T-helper 9 cell (primary cell): ENCODE data around the gene DOK4.
"Not testable (repeated sequence)": the region's sequence is repeated elsewhere in the genome, so short reads cannot be mapped to it uniquely, and the experiment has no call there.

Experiments used
- DNase-seq: peaks from one replicate; pipeline ENCODE4 v3.0.0-alpha.2; 2020

DOK4 gene

DNA sequence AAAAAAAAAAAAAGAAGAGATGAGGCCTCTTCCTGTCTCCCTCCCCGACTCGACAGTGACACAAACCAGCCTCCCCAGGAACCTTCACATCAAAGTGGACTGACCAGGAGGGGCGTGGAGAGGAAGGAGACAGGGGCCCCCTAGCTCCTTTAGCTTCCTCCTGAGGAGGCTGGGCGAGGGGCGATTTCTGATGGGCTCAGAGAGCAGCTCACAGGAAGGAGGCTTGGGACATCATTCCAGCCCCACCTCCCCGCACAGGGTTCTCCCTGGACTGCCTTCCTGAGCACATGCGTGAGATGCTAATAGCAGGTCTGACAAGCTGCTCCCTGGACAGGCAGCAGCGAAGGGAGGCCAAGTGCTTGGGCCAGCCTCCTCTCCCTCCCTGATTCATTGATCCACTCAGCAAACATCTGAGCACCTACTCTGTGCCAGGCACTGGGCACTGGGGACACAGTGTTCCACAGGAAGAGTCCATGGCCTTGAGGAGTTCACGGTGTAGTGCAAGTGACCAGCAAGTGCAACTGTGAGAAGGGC, 14.4 kb upstream of the DOK4 start:
- DNase-seq = no peak

DNA sequence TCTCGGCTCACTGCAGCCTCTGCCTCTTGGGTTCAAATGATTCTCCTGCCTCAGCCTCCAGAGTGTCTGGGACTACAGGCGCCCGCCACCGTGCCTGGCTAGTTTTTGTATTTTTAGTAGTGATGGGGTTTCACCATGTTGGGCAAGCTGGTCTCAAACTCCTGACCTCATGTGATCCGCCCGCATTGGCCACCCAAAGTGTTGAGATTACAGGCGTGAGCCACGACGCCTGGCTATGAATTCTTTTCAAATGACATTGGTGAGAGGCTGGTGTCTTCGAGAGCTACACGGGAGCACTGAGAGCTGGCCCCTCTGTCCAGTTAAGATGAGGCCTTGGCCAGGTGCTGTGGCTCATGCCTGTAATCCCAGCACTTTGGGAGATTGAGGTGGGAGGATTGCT, 13.6 kb upstream of the DOK4 start:
- not testable (repeated sequence) for DNase-seq

DNA sequence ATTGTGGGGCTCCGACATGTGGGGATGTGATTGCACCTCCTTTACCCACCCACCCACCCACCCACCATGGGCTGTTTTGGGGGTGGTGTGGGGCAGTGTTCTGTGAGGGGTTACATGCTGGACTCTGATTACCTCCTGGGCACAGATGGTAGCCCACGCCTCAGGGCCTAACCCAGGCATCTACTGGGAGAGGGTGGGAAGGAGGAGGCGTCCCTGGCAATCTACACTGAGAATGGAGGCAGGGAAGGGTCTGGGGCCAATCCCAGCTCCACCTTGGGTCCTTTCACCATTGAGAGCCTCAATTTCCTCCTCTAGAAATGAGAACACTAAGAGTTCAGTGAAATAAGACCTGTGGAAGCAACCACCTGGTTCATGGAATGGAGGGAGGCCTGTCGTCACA, 11.7 kb upstream of the DOK4 start:
- DNase-seq = no peak

DNA sequence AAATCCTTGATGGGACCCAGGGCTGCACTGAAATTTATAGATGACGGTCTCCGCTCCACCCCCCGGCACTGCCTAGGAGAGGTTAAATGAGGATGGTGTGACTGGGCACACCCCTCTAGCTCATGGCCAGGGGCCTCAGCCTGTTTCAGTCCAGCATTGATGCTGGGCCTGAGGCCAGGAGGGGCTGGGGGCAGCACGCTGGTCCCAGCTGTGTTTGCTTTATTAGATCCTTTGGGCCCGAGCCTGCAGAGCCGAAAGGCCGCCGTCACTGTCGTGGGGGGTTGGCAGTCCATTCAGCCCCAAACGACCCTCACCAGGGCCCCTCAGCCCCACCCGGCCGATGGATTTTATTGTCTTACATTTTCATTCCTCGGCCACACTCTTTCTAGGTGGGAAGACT, 10.8 kb upstream of the DOK4 start:
- no peak for DNase-seq

DNA sequence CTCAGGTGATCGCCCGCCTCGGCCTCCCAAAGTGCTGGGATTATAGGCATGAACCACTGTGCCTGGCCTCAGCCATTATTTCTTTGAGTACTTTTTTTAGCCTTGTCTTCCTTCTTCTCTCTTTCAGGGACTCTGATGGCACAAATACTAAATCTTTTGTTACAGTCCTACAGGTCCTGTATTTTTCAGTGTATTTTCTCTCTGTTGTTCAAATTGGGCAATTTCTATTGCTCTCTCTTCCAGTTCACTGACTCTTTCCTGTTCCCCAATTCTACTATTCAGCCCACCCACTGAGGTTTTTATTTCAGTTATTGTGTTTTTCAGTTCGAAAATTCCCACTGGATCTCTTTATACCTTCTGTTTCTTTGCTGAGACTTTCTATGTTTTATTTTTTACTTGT, 7.5 kb upstream of the DOK4 start:
- DNase-seq = no peak

DNA sequence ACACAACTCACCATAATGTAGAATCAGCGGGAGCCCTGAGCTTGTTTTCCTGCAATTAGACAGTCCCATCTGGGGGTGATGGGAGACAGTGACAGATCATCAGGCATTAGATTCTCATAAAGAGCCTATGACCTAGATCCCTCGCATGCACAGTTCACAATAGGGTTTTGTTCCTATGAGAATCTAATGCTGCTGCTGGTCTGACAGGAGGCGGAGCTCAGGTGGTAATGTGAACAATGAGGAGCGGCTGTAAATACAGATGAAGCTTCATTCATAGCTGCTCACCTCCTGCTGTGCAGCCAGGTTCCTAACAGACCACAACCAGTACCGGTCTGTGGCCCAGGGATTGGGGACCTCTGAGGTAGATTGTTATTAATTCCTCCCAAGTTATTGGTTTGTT, 2.9 kb upstream of the DOK4 start:
- no peak for DNase-seq

DNA sequence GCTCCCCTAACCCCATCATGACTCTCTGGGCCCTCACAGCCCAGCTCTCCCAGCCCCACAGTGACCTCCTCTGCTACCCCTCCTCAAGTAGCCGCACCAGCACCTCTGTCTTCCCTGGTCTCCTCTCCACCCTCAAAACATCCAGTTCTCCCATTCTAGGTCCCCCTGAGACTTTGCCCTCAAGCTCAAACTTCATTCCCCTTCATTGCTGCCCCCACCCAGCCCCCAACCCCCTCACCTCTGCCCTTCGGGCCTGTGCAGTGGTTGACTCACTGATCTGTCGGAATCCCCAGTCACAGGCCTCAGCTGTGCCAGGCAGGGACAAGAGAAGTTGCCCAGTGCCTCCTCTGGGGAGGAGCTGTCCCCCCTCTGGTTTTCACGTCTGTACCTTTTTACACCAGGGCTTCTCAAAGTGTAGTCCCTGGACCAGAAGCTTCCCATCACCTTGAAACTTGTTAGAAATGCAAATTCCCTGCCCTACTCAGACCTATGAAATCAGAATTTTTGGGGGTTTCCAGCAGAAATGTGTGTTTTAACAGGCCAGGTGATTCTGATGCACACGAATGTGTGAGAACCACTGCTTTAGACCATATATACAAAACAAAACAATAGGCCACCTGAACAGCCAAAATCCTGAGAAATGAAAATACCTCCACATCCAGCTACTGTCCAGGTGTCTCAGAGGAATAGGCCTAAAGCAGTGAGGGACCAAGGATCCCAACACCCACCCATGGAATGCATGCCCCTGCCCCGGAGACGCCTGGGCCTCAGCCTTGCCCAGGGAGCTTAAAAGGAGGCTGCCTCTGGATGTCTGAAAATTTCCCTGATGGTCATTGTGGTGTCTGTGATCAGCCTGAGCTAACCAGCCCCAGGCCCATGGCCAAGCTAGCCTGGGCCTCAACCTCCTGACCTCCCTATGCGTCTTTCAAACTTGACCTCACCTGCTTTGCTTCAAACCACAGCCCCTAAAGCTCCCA, 853 bp upstream of the DOK4 start:
- no peak for DNase-seq

DNA sequence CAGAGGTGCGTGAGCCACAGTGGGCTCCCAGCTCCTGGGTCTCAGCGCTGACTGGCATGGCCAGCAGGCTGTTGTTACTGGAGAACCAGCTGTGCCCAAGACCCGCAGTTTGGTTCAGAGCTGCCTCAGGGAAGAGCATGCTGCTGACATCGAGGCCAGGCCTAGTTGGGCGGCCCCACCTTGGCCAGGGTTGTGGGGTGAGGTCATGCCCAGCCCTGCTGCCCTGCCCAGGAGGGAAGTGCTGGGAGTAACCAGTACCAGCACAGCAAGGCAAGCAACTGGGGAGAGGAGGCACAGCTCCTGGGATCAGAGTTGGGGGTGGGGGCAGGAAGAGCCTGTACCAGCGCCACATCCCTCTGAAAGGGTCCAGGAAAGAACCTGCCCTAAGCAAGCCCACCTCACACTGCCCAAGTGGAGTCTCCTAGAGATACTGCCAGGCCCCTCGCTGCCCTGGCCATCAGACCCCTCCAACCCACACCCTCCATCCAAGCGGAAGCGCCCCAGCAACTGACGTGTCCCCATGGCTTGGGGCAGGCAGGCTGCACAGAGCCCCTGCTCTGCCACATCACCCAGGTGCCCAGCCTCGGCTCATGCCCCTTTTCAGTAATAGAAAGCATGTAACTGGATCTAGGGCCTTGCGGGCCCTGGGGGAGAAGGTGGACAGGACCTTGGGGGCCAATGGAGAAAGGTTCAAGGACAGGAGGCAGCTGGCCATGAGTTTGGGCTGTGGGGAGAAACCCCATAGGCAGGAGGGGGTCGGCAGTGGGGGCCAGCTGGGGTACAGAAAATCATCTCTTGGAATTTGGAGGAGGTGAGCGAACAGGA, 990 bp downstream of the DOK4 start:
- no peak for DNase-seq

DNA sequence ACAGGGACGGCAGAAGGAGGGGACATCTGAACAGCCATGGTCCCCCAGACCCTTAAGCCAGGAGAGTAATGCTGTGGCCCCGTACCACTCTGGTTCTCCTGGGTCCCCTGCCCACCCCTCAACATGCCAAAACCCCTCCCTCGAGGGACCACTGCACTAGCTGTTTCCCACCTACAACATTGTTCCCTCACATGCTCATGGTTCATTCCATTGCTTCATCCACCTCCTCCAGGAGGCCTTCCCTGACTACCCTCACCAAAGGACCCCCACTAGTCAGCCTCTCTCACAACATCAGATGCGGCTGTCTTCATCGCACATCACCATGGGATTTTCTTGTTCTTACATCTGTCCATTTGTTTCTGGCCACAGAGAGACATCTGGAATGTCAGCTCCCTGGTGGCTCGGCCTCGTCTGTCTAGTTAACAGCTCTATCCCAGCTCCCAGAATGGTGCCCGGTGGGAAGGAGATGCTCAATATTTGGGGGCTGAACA, 1.7 kb downstream of the DOK4 start:
- DNase-seq = no peak

DNA sequence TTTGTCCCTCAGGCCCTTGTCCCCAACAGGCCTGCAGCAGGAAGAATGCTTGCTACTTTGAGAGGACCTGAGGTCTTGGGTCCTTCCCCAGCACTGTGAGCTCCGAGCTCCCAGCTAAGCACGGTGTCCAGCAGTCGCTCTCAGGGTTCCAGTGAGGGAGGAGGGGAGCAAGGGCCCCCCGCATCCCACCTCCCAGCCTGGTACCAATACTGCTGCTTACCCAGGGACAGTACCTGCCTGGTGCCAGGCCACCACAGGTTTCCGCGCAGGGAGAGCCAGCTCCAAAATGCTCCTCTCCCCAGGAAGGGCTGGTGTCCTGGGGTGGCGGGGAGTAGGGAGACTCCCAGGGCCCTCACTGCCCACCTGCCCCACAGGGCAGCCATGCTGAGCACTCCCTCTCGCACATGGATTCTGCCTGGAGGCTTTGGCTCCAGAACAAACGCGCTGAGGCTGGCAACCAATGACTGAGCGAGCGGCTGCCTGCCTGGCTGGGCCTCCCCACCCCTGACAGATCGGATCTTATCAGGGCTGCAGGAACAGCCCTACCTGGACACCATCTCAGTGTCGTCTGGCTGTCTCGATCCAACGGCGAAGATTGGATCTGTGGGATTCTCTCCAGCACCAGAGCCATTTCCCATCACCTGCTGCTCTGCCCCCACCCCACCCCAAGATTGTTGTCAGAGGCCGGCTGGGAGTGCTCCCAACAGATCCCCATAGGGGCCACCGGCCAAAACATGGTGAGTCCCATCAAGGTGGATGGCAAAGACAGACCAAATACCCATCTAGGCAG, 2.4 kb downstream of the DOK4 start:
- DNase-seq = no peak

DNA sequence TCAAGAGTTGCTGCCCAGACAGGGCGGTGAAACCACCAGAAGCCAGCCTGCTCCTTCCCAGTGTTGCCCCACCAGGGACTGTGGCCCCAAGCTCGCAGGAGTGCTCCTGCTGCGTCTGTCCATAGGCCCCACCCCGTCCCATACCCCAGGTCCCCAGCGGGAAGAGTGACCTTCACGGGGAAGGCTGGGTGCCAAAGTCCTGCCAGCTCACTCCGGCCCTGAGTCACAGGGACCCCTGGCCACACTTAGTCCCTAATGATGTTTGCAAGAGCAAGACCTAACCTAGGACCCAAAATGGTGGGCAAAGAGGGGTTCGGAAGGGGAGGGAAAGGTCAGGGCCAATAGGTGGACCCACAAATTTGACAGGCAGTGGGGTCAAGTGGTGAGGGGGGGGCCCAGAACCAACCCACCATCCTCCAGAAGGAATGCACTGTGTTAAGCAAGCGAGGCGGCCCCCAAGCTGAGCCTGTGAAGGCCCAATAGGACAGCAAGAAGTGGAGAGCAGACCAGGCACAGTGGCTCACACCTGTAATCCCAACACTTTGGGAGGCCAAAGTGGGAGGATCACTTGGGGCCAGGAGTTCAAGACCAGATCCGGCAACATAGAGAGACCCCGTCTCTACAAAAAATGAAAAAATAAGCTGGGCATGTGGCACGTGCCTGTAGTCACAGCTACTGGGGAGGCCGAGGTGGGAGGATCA, 3.3 kb downstream of the DOK4 start:
- DNase-seq = no peak

DNA sequence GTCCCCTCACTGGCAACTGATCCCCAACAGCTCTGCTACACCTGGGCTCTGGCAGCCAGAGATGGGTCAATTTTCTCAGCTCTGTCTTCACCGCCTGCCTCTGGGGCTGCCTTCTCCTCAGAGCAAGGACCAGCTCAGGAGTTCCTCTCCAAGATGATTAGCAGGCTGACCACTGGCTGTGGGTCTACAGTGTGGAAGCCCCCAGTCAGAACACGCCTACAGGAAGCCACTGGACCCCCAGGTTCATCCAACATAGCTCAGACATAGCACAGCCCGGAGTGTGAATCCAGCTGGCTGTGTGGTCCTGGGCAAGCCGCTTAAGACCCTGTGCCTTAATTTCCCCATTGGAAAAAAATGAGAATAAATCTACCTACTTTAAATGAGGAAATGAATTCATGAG, 4.9 kb downstream of the DOK4 start:
- DNase-seq = no peak

DNA sequence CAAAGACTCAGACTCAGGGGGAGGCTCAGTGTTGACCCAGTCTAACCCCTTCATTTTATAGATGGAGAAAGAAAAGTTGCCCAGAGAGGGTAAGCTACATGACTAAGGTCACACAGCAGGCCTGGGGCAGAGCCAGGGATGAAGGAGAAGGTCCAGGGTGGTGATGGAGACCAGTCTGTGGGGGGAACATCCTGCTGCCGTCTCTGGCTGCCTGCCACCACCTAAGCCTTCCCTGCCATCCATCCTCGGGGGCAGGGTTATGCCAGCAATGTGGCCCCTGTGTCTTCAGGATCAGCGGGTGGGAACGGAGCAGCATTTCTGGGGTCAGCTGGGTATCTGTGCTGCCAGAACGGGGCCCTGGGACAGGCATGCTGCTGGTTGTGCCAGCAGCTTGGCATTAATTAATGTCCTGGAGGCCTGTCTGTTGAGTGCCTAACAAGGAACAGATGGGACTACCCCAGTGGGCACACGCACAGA, 5.5 kb downstream of the DOK4 start:
- no peak for DNase-seq

DNA sequence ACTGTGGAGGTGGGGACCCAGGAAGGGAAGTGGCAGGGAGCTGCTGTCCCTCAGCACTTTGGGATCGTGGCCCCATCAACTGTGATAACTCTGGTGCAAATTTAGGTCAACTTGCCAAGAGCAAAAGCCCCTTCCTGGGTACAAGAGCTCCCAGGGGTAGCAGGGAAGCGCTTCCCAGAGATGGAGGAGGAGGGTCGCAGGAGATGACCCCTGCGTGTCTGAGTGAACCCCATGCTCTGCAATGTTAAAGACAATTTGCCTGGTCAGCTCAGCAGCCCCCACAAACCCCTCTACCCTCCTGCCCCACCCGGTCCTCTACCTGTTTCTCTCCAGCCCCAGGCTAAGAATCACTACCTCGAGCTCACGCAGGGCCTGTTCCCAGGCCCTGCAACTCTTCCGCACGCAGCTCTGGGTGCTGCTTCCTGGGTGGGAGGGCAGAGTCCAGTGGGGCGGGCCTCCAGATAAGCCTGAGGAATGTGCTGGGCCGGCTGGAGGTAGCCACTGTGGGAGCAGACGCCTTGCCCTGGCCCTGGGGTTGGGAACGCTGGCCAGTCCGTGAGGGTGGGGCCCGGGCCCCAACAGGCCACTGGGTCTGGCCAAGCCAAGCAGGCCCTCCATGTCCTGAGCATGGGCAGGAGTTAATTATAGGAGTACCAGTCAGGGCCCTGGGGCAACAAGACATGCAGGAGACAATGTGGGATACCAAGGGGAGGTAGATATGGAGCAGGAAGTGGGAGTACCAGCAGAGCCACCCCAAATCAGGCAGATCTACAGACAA, 6.1 kb downstream of the DOK4 start:
- DNase-seq = no peak

DNA sequence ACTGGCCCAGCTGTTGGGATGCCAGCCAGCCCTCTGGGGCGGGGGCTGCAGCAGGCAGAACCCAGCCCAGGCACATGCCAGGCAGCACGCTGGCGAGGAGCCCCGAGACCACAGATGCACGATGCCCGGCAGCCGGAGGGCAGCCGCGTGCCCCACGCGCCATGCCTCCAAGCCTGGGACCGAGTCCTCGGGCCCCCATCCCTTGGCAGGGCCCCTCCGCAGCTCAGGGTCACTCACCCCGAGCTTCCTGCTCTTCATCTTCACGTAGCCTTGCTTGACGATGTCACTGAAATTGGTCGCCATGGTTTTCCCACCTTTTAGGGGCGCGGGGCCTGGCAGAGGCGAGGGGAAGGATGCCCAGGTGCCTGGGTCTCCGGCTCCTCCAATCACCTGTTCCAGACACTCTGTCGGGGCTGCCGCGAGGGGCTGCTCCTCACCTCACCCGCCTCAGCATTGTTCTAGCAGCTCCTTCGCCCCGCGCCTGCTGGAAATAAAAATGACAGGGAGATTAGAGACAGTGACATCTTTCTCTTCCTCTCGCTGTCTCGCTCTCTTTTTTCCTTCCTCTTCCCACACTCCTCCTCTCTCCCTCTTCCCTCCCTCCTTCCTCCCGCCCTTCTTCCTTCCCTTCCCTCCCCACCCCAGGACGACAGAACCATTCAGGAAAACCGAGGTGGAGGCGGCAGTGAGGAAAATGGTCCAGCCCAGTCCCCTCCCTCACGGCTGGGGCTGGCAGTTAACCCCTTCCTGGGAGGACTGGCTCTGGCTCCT, 6.9 kb downstream of the DOK4 start:
- DNase-seq = no peak

DNA sequence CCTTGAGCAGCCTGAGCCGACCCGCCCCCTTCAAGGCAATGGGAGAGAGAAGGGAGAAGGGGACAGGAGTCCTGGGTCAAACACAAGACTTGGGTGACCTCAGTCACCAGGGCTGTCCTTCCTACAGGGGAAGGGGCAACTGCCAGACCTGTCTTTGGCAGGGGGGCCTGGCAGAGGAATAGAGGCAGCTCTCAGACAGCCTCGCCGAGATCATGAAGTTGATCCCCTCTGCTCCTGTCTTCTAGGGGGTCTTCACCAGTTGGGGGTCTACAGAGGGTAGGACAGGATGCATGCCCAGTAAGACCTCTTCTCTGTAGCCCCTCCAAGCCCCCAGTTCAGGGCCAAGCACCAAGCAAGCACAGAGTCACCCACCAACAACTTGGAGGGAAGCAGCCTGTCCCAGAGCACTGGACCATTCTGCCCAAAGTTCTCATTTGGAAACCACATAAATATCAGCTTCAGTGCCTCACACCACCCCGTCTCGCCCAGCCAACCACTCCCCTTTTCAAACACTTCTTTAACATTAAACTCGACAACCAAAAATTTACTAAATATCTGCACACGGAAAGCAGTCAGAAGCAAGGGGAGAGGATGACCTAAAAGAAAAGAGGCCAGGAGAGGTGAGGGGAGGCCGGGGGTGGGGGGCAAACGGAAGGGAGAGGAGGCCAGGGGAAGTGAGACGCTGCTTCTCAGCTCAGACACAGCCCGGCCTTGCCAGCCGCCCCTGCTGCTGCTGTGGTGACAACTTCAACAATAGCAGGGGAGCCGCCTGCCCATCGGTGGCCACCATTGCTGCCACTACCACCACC, 7.7 kb downstream of the DOK4 start:
- DNase-seq = no peak

DNA sequence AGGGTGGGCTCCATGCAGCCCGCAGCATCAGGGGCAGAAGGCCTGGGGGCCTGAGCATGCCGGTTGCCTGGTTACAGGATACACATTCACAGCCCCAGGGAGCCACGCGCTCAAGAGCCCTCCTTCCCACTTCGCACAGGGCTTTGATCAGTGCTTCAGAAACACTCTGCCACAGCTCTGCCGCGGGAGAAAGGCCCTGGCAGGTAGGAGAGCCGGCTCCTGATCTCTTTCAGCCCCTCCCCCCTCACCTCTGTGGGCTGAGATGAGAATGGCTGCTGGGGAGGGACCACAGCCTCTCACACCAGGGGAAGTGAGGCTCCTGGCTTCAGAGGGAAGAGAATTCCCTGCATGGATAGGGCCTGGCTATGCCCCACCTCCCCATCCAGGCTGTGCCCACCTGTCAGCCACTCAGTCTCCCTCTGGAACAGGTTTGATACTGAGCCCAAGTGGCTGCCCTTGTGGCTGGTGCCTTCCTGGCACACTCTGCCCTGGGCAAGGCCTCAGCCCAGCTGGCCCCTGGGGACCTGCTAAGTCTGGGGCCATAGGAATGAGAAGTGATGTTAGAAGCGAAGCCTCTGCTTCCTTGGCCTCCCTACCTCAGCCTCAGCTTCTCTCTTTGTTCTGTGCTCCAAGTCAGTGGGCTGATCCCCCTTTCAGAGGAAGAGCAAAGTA, 8.6 kb downstream of the DOK4 start:
- DNase-seq = no peak

DNA sequence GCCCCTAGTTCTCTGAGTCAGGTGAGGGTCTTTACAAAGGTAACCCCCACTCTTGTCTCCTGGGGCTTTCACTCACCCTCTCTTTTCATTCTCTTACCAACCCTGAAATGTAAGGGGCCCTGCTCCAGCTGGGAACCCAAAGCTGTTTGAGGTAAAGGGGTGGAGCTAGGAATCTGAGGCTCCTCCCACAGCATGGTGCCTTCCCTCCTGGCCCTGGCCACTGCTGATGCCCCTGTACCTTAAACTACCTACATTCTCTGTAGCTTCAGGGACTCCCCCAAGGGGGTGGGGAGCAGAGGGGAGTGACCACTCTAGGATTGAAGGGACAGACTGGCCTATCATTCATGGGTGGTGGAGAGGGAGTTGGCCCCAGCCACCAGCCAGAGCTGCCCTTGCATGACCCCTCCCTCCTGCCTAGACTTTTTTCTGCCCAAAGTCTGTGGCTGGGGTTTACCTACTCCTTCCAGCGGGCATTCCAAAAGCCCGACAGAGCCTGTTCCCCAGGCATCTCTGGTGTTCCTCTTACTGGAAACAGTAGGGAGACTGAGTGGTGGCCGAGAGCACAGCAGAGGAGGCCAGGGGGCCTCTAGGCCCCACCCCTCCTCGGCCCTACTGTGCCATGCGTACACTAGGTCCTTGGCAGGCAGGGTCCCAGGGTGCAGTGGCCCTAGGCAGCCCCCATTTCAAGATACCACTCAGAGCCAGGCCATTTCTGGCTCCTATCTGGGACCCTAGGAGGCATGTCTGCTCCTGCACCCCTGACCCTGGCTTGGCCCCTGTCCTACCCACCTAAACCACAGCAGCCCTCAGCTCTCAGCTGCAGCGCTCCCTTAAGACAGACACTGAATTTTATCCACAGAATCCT, 9.5 kb downstream of the DOK4 start:
- DNase-seq = no peak
